HUES48 (cell line): ENCODE measurements around the gene BEAN1.

Experiments
- H3K27ac ChIP-seq: one replicate; pipeline ENCODE4 v1.7.0; 2013; ENCODE audit warnings: low read depth, low read length, inconsistent platforms
- H3K27me3 ChIP-seq: 2 replicates; pipeline ENCODE4 v1.6.1; 2013; ENCODE audit warnings: mild to moderate bottlenecking, low read length; ENCODE audit not compliant: control insufficient read depth, insufficient read depth
- H3K36me3 ChIP-seq: 2 replicates; pipeline ENCODE4 v1.6.1; 2013; ENCODE audit warnings: low read length; ENCODE audit not compliant: control insufficient read depth, insufficient read depth
- H3K4me1 ChIP-seq: 2 replicates; pipeline ENCODE4 v1.6.1; 2013; ENCODE audit warnings: mild to moderate bottlenecking, low read length; ENCODE audit not compliant: control insufficient read depth, insufficient read depth
- H3K4me3 ChIP-seq: 2 replicates; pipeline ENCODE4 v1.5.1; 2013; ENCODE audit warnings: mild to moderate bottlenecking, low read depth, low read length
- H3K9ac ChIP-seq: 2 replicates; pipeline ENCODE4 v1.6.1; 2013; ENCODE audit warnings: mild to moderate bottlenecking, low read depth, low read length, moderate library complexity
- H3K9me3 ChIP-seq: 2 replicates; pipeline ENCODE4 v1.6.1; 2013; ENCODE audit warnings: low read length; ENCODE audit not compliant: control insufficient read depth, insufficient read depth

The BEAN1 gene

GRCh38 chr16:66408163-66409048 lies 18.7 kb upstream of the BEAN1 start:
- no peak overlapping the region for H3K9ac ChIP-seq
- no peak overlapping the region for H3K4me3 ChIP-seq
- H3K4me1 ChIP-seq: peaks cover 7% of the 10 kb centered on the region; the same call in 1 of the 2 replicates
- H3K27ac ChIP-seq: peak overlapping the region; percentile 55
- H3K27me3 ChIP-seq: peaks cover 13% of the 10 kb centered on the region; the same call in 1 of the 2 replicates
- no peaks in the 10 kb centered on the region for H3K36me3 ChIP-seq
- no peaks in the 10 kb centered on the region for H3K9me3 ChIP-seq

DNA sequence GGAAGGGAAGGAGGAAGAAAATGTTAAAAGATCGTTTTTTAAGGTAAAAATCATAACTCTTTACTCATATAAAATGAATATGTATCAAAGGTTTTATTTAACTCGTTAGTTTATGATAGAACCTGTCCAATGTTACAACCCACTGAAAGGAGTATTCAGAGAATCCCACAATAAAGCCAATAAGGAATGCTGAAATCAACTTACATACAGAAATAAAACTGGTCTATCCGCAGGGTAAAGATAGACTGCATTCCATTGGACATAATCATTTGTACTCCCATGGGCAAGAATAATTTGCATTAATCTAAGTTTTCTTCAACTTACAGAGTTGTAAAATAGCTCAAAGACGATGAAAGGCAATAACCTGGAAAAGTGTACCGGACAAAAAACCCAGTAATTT lies 17.9 kb upstream of the BEAN1 start:
- peaks cover 13% of the 10 kb centered on the region; the same call in 1 of the 2 replicates for H3K27me3 ChIP-seq
- H3K4me1 ChIP-seq: peaks cover 7% of the 10 kb centered on the region; the same call in 1 of the 2 replicates
- no peaks in the 10 kb centered on the region for H3K36me3 ChIP-seq
- H3K9me3 ChIP-seq: no peaks in the 10 kb centered on the region
- no peak overlapping the region for H3K9ac ChIP-seq
- H3K27ac ChIP-seq: no peak overlapping the region
- no peak overlapping the region for H3K4me3 ChIP-seq

GRCh38 chr16:66412182-66412581 lies 14.9 kb upstream of the BEAN1 start:
- Histone ChIP-seq H3K27ac (no peak overlapping the region), H3K27me3 (peaks cover 3% of the 10 kb centered on the region; the same call in 1 of the 2 replicates), H3K9me3 (no peaks in the 10 kb centered on the region), H3K36me3 (no peaks in the 10 kb centered on the region), H3K4me1 (peaks cover 5% of the 10 kb centered on the region; the same call in 1 of the 2 replicates), H3K9ac (no peak overlapping the region), H3K4me3 (no peak overlapping the region)

DNA sequence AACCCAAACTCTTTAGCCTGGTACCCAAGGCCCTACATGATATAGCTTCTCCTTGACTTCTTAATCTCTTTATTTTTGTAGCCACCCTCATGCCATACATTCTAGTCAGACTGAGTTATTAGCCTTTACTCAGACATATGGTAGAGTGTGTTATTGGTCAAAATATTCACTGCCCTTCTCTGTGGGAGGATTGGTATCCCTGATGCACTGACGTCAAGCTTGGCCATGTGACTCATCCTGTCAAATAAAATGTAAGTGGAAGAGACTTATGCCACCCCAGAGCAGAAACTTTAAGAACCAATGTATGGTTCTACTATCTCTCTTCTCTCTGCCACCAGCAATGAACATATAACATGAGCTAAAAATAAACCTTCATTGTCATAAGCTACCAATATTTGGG lies 12.2 kb upstream of the BEAN1 start:
- Histone ChIP-seq H3K27ac (no peak overlapping the region), H3K4me1 (no peaks in the 10 kb centered on the region), H3K27me3 (no peaks in the 10 kb centered on the region), H3K9ac (no peak overlapping the region), H3K4me3 (no peak overlapping the region), H3K9me3 (no peaks in the 10 kb centered on the region), H3K36me3 (no peaks in the 10 kb centered on the region)

- H3K9ac ChIP-seq: no peak overlapping the region
- H3K27me3 ChIP-seq: peaks cover 5% of the 10 kb centered on the region; the same call in 1 of the 2 replicates
- H3K27ac ChIP-seq: no peak overlapping the region
- H3K4me1 ChIP-seq: no peaks in the 10 kb centered on the region
- no peak overlapping the region for H3K4me3 ChIP-seq
- H3K36me3 ChIP-seq: no peaks in the 10 kb centered on the region
- no peaks in the 10 kb centered on the region for H3K9me3 ChIP-seq
Observed at GRCh38 chr16:66416136-66416535, 11.0 kb upstream of the BEAN1 start.

DNA sequence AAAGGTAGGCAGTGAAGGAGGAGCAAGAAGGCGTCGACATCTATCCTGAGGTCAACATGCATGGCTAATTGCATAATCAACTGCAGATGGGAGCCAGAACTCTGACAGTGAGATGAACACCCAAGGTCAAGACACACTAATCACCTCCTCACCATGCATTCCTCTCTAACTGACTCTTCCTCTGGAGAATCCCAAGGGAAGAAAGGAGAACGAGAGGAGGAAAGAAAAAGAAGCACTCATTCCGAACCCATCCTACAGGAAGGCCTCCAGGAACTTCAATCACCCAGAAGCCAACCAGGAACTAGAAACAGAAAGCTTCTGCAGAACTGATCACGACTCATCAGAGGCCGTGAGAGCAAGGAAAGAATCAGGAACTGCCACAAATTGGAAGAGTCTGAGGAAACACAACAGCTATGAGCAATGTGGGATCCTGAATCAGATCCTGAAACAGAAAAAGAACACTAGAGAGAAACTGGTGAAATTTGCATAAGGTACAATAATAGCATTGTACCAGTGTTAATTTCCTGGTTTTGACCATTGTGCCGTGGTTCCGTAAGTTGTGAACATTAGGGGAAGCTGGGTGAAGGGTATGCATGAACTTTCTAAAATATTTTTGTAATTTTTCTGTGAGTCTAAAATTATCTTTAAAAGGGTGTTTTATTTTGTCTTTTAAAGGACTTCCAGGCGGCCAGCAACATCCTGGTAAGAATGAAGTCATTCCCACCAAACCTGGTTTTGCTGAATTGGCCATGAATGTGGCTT lies 10.0 kb upstream of the BEAN1 start:
- no peaks in the 10 kb centered on the region for H3K9me3 ChIP-seq
- H3K4me1 ChIP-seq: no peaks in the 10 kb centered on the region
- no peak overlapping the region for H3K27ac ChIP-seq
- H3K4me3 ChIP-seq: no peak overlapping the region
- no peak overlapping the region for H3K9ac ChIP-seq
- H3K27me3 ChIP-seq: peaks cover 8% of the 10 kb centered on the region; the same call in 1 of the 2 replicates
- no peaks in the 10 kb centered on the region for H3K36me3 ChIP-seq

- no peaks in the 10 kb centered on the region for H3K4me1 ChIP-seq
- no peak overlapping the region for H3K9ac ChIP-seq
- no peak overlapping the region for H3K4me3 ChIP-seq
- no peak overlapping the region for H3K27ac ChIP-seq
- no peaks in the 10 kb centered on the region for H3K9me3 ChIP-seq
- peaks cover 19% of the 10 kb centered on the region for H3K27me3 ChIP-seq
- H3K36me3 ChIP-seq: no peaks in the 10 kb centered on the region
Observed at GRCh38 chr16:66418165-66418962, 8.7 kb upstream of the BEAN1 start.

DNA sequence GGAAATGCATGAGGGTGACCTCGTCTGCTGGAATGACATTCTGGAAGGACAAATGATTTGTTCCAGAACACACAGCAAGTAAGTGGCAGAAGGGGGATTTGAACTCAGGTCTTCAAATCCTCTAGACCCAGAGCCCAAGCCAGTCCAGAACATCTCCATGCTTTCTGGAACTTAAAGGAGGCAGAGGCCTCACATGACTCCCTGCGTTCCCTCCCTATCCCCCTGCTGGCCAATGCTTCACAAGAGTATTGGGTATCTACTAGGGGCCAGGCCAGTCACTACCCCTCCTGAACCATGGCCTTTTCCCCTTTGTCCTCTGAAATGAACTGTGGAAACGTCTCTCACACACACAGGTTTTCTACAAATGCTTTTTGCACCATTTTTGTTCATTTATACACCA lies 7.6 kb upstream of the BEAN1 start:
- Histone ChIP-seq H3K4me1 (no peaks in the 10 kb centered on the region), H3K36me3 (no peaks in the 10 kb centered on the region), H3K9me3 (no peaks in the 10 kb centered on the region), H3K27me3 (peaks cover 31% of the 10 kb centered on the region), H3K4me3 (no peak overlapping the region), H3K9ac (no peak overlapping the region), H3K27ac (no peak overlapping the region)

- H3K4me3 ChIP-seq: no peak overlapping the region
Observed at GRCh38 chr16:66420396-66420795, 6.7 kb upstream of the BEAN1 start.

DNA sequence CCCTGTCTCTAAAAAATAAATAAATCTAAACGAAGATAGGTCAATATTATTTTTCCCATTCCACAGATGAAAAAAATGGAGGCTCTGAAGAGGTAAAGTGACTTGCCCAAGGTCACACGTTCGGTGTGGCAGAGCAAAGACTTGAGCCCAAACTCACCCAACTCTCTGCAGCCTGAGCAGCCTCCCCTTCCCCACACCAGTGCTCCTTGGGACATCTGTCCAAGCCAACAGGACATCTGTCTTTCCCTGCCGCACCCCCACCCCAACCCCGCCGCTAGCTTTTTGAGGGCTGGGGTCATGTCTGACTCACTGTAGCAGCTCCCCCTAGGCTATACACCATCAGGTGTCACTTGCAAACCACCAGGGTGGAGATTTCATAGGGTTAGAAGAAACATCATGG lies 5.2 kb upstream of the BEAN1 start:
- Histone ChIP-seq H3K4me1 (peaks cover 4% of the 10 kb centered on the region; the same call in 1 of the 2 replicates), H3K36me3 (no peaks in the 10 kb centered on the region), H3K4me3 (no peak overlapping the region), H3K27me3 (peaks cover 53% of the 10 kb centered on the region), H3K9ac (no peak overlapping the region), H3K9me3 (no peaks in the 10 kb centered on the region), H3K27ac (no peak overlapping the region)

More at GRCh38 chr16:66420396-66420795, 6.7 kb upstream of the BEAN1 start:
- no peak overlapping the region for H3K9ac ChIP-seq
- H3K9me3 ChIP-seq: no peaks in the 10 kb centered on the region
- H3K4me1 ChIP-seq: no peaks in the 10 kb centered on the region
- H3K27me3 ChIP-seq: peaks cover 40% of the 10 kb centered on the region
- H3K36me3 ChIP-seq: no peaks in the 10 kb centered on the region
- H3K27ac ChIP-seq: no peak overlapping the region
